K562 (cell line): ENCODE results near the gene CEP290. TPM values are rescaled to one million over a fixed set of nuclear protein-coding genes. Genes with fewer than 3 reads are reported as not detected.

Experiments
- ATAC-seq: fragments of 200-7000 bp; cut with Tn5 transposase; 3 replicates; pipeline ENCODE4 v1.9.1; 2020; ENCODE audit warnings: moderate library complexity
- BruUV-seq: library from RNA; stranded (reverse); fragments of 400-500 nt; replicated peaks from 2 replicates; lab custom pipeline; 2021; lab: Mats Ljungman, UMichigan
- CTCF ChIA-PET: fragments of 300-600 bp; formaldehyde crosslinking; extraction: SDS; loops from one replicate; lab custom pipeline; 2021; ENCODE audit warnings: low intra/inter-chr PET ratio; lab: Yijun Ruan, JAX
- POLR2A ChIA-PET: fragments of 300-600, 350-650 bp; sonication (Branson Sonifier 250); formaldehyde crosslinking; extraction: SDS; loops from one replicate; lab custom pipeline; 2021; ENCODE audit warnings: antibody characterized with exemption, inconsistent platforms; lab: Yijun Ruan, JAX
- DNase-seq, 4 experiments: peaks; one replicate each; pipeline versions ENCODE4 v3.0.0 to v3.0.0-alpha.2; 2011 to 2018; ENCODE audit warnings: low spot score in 3 of 4, mixed read lengths in 3 of 4; ENCODE audit errors: extremely low read depth in 1 of 4
- FAIRE-seq: peaks from 2 replicates; lab custom pipeline; 2011; peaks lifted over from hg19 to GRCh38; lab: Jason Lieb, UNC
- H2AFZ ChIP-seq: 2 replicates; pipeline ENCODE4 v1.6.0; 2011; ENCODE audit warnings: low read depth, low read length, control low read depth, inconsistent platforms
- H3K27ac ChIP-seq: fragments of 200-600 bp; 3 replicates; pipeline ENCODE4 v1.8.0; 2011; ENCODE audit warnings: low read depth, mild to moderate bottlenecking, control low read depth, inconsistent platforms, low read length, moderate library complexity, mixed read lengths; ENCODE audit errors: extremely low read depth
- H3K27me3 ChIP-seq, 2 experiments: fragments of 300-600 bp in 1 of 2; 2 replicates in 1 of 2; 3 replicates in 1 of 2; pipeline versions ENCODE4 v1.6.0 to v1.8.0; 2011; ENCODE audit warnings: inconsistent platforms in 2 of 2, low read length in 2 of 2, mild to moderate bottlenecking in 1 of 2, mixed read lengths in 1 of 2, moderate library complexity in 1 of 2; ENCODE audit not compliant: control insufficient read depth in 2 of 2, insufficient read depth in 2 of 2
- H3K36me3 ChIP-seq: fragments of 300-600 bp; 3 replicates; pipeline ENCODE4 v1.8.0; 2011; ENCODE audit warnings: mild to moderate bottlenecking, low read length, inconsistent platforms; ENCODE audit not compliant: control insufficient read depth, insufficient read depth
- H3K4me1 ChIP-seq, 2 experiments: fragments of 200-600 bp in 1 of 2; replicated peaks in 1 of 2; 2 replicates in 1 of 2; 3 replicates in 1 of 2; pipeline versions ENCODE4 v1.5.1 to v1.8.0; 2011; ENCODE audit warnings: inconsistent platforms in 2 of 2, low read length in 2 of 2, mild to moderate bottlenecking in 1 of 2, mixed read lengths in 1 of 2, moderate library complexity in 1 of 2; ENCODE audit not compliant: control insufficient read depth in 2 of 2, insufficient read depth in 2 of 2
- H3K4me2 ChIP-seq: 2 replicates; pipeline ENCODE4 v1.6.1; 2011; ENCODE audit warnings: low read length, control low read depth, inconsistent platforms, mixed read lengths; ENCODE audit not compliant: insufficient read depth
- H3K4me3 ChIP-seq: fragments of 200-600 bp; sonication (generic), shearing (Covaris generic); 2 replicates; pipeline ENCODE4 v1.5.1; 2016; ENCODE audit warnings: control low read depth, inconsistent platforms
- H3K79me2 ChIP-seq: fragments of 200-600 bp; 3 replicates; pipeline ENCODE4 v1.8.0; 2011; ENCODE audit warnings: low read length, inconsistent platforms; ENCODE audit not compliant: control insufficient read depth, insufficient read depth
- H3K9ac ChIP-seq, 2 experiments: 2 replicates each; pipeline versions ENCODE4 v1.6.0 to v1.6.1; 2011; ENCODE audit warnings: low read depth in 2 of 2, low read length in 2 of 2, control low read depth in 1 of 2, inconsistent platforms in 1 of 2, mild to moderate bottlenecking in 1 of 2, mixed read lengths in 1 of 2; ENCODE audit not compliant: insufficient read depth in 1 of 2
- H3K9me1 ChIP-seq: one replicate; pipeline ENCODE4 v1.6.0; 2011; ENCODE audit warnings: inconsistent platforms, mild to moderate bottlenecking, low read length, moderate library complexity; ENCODE audit not compliant: control insufficient read depth, insufficient read depth
- H3K9me3 ChIP-seq: replicated peaks from 2 replicates; pipeline ENCODE4 v1.5.1; 2011; ENCODE audit warnings: low read depth, low read length, inconsistent platforms; ENCODE audit not compliant: control insufficient read depth, insufficient read depth
- H4K20me1 ChIP-seq: replicated peaks from 2 replicates; pipeline ENCODE4 v1.6.1; 2011; ENCODE audit warnings: low read length, inconsistent platforms, mixed read lengths; ENCODE audit not compliant: control insufficient read depth, insufficient read depth
- CCNT2 ChIP-seq: IDR thresholded peaks from 2 replicates; pipeline ENCODE4 v1.6.1; 2011; ENCODE audit warnings: borderline replicate concordance, low read depth, mild to moderate bottlenecking, moderate library complexity, mixed read lengths, low read length; ENCODE audit not compliant: insufficient read length; ENCODE audit errors: extremely low read depth
- FIP1L1 ChIP-seq: fragments of 200-400 bp; formaldehyde crosslinking; IDR thresholded peaks from 2 replicates; pipeline ENCODE4 v1.6.1; 2018; ENCODE audit warnings: mild to moderate bottlenecking, low read depth, low read length; ENCODE audit not compliant: poor library complexity, severe bottlenecking
- HDAC6 ChIP-seq: IDR thresholded peaks from 2 replicates; pipeline ENCODE4 v1.6.1; 2012; ENCODE audit warnings: low read depth, mild to moderate bottlenecking, control low read depth, inconsistent platforms, low read length, moderate library complexity
- HSF4 ChIP-seq: fragments of 250-450 bp; sonication (Bioruptor Pico); IDR thresholded peaks from 2 replicates; pipeline ENCODE4 v2.1.2; 2022; ENCODE audit warnings: mild to moderate bottlenecking, moderate library complexity, borderline replicate concordance
- KDM4B ChIP-seq, 2 experiments: fragments of 450-650 bp in 1 of 2; sonication (generic) in 1 of 2; IDR thresholded peaks; 2 replicates each; pipeline ENCODE4 v1.6.1; 2016 to 2017; ENCODE audit warnings: borderline replicate concordance in 2 of 2, antibody characterized with exemption in 1 of 2, low read depth in 1 of 2, mild to moderate bottlenecking in 1 of 2
- NFE2L1 ChIP-seq: fragments of 450-650 bp; IDR thresholded peaks from 2 replicates; pipeline ENCODE4 v1.6.1; 2016; ENCODE audit warnings: missing genetic modification characterization, low read depth, mild to moderate bottlenecking, missing compliant biosample characterization, moderate library complexity, borderline replicate concordance
- POU5F1 ChIP-seq: fragments of 150-350 bp; IDR thresholded peaks from 2 replicates; pipeline ENCODE4 v1.6.1; 2014; ENCODE audit warnings: borderline replicate concordance, low read length, low read depth, mild to moderate bottlenecking; ENCODE audit not compliant: partially characterized antibody
- RBM39 ChIP-seq: fragments of 200-400 bp; formaldehyde crosslinking; optimal IDR thresholded peaks from 2 replicates; pipeline ENCODE3; 2018; ENCODE audit warnings: low read depth, low read length
- SIX5 ChIP-seq, 2 experiments: IDR thresholded peaks; 2 replicates each; pipeline ENCODE4 v1.6.1; 2011; ENCODE audit warnings: low read length in 2 of 2, borderline replicate concordance in 1 of 2, low read depth in 1 of 2, mild to moderate bottlenecking in 1 of 2, moderate library complexity in 1 of 2; ENCODE audit not compliant: insufficient read depth in 1 of 2
- TFAM ChIP-seq: fragments of 250-450 bp; sonication (Bioruptor Pico); conservative IDR thresholded peaks from 2 replicates; pipeline ENCODE4 v1.5.0; 2021; ENCODE audit warnings: mild to moderate bottlenecking, moderate library complexity
- ZNF212 ChIP-seq: fragments of 450-650 bp; formaldehyde crosslinking; IDR thresholded peaks from 2 replicates; pipeline ENCODE4 v1.4.0; 2020; ENCODE audit warnings: mild to moderate bottlenecking
- ZNF324 ChIP-seq: fragments of 250-450 bp; sonication (Bioruptor Pico); IDR thresholded peaks from 2 replicates; pipeline ENCODE4 v1.4.0; 2020; ENCODE audit warnings: mild to moderate bottlenecking
- ZNF57 ChIP-seq: fragments of 450-650 bp; formaldehyde crosslinking; IDR thresholded peaks from 2 replicates; pipeline ENCODE4 v1.4.0; 2020; ENCODE audit warnings: mild to moderate bottlenecking, moderate library complexity
- ZNF589 ChIP-seq: fragments of 200-800 bp; sonication (Bioruptor generic); IDR thresholded peaks from 2 replicates; pipeline ENCODE4 v1.6.1; 2016; ENCODE audit warnings: low read depth, missing genetic modification characterization, missing compliant biosample characterization
- WGBS: fragments of 100-300 bp; shearing (Covaris generic); methylation state at CpG from one replicate; pipeline ENCODE4 v1.1.6; 2016; ENCODE audit warnings: low coverage, mixed read lengths; ENCODE audit not compliant: insufficient coverage; ENCODE audit errors: missing lambda C conversion rate; 5-methylcytosine and 5-hydroxymethylcytosine counted together
- in situ Hi-C: fragments of 300-500 bp; cut with MboI; formaldehyde crosslinking; loops from 4 replicates; pipeline ENCODE4 v1.15.0; 2018; ENCODE audit warnings: inconsistent platforms, mixed read lengths
- intact Hi-C: fragments of 100-400 bp; cut with micrococcal nuclease; formaldehyde crosslinking; loops from 2 replicates; pipeline ENCODE4 v1.14.2; 2022
- polyA plus RNA-seq, 8 experiments: library from polyadenylated mRNA; depleted of rRNA in 4 of 8; stranded (reverse) in 5 of 8; unstranded in 3 of 8; fragments of >200 nt; fragmentation: Nextera tagmentation in 2 of 8; fragmentation: Illumina TruSeq in 1 of 8; extraction: Ambion mirVana in 2 of 8; extraction: Trizol in 1 of 8; gene quantifications; 2 replicates each; pipeline versions ENCODE4 v1.2.1 to v1.2.3, GENCODE V29; 2011 to 2014; ENCODE audit warnings: inconsistent platforms in 1 of 8, missing spikeins in 1 of 8
- total RNA-seq, 7 experiments: library from RNA; depleted of rRNA in 6 of 7; stranded (reverse); fragments of >200 nt in 6 of 7; fragmentation: Illumina TruSeq in 2 of 7; extraction: Trizol in 2 of 7; gene quantifications; 2 replicates each; pipeline versions ENCODE4 v1.2.1 to v1.2.3, GENCODE V29; 2011 to 2021; ENCODE audit warnings: low replicate concordance in 1 of 7
- TF ChIP-seq, protein P1 (sequence below): fragments of 250-450 bp; sonication (Bioruptor Pico); IDR thresholded peaks from 2 replicates; pipeline ENCODE4 v1.5.0; 2022; ENCODE audit warnings: mild to moderate bottlenecking
- TF ChIP-seq, protein P2 (sequence below): fragments of 250-450 bp; sonication (Bioruptor Pico); IDR thresholded peaks from 2 replicates; pipeline ENCODE4 v1.8.0; 2022; ENCODE audit warnings: moderate library complexity, mild to moderate bottlenecking, inconsistent platforms
- TF ChIP-seq, protein P3 (sequence below): fragments of 450-650 bp; IDR thresholded peaks from 2 replicates; pipeline ENCODE4 v1.6.1; 2016

CEP290 gene
- total and polyA plus RNA-seq, 9 of the 15 experiments (the other 6 are each of a cell fraction or from before 2014, with no cell fraction given): 7.2 to 19.4 (median 18.1) TPM

DNA sequence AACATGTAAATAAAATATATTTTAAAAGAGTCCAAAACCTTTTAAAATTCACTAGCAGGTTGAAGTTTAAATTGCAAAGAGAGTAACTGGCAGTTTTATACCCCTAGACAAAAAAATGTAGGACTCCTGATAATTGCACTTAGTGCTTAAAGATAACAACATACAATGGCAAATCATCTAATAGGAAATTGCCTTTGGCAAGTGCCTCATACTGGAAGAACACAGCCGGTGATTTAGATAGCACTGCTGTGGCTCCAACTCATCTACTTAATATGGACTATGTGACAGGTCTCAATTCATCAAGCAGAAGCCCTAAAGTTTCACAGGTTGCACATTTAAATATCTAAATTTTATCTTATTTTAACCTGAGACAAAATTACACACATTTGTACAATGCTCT, 126.1 kb downstream of the CEP290 start:
- Histone ChIP-seq H3K27me3 (no peaks in the 10 kb centered on the region), H3K79me2 (no peaks in the 10 kb centered on the region), H3K4me1 (no peaks in the 10 kb centered on the region), H2AFZ (no peak overlapping the region), H3K9me3 (no peaks in the 10 kb centered on the region), H3K9ac (no peak overlapping the region), H3K4me2 (no peak overlapping the region), H3K9me1 (no peaks in the 10 kb centered on the region), H4K20me1 (no peaks in the 10 kb centered on the region), H3K4me3 (no peak overlapping the region), H3K27ac (no peak overlapping the region), H3K36me3 (no peaks in the 10 kb centered on the region)
- WGBS: 4% methylated on average over 1 of the region's 1 CpG
- POLR2A ChIA-PET: no interaction called here
- no TSS peak for BruUV-seq
- TF ChIP-seq NFE2L1: no peak
- TF ChIP-seq KDM4B (IDR thresholded peaks at IDR 0.05; ENCODE audit: borderline replicate concordance in 2 of 2, low read depth in 1 of 2): no peak
- TF ChIP-seq, protein P1, sequence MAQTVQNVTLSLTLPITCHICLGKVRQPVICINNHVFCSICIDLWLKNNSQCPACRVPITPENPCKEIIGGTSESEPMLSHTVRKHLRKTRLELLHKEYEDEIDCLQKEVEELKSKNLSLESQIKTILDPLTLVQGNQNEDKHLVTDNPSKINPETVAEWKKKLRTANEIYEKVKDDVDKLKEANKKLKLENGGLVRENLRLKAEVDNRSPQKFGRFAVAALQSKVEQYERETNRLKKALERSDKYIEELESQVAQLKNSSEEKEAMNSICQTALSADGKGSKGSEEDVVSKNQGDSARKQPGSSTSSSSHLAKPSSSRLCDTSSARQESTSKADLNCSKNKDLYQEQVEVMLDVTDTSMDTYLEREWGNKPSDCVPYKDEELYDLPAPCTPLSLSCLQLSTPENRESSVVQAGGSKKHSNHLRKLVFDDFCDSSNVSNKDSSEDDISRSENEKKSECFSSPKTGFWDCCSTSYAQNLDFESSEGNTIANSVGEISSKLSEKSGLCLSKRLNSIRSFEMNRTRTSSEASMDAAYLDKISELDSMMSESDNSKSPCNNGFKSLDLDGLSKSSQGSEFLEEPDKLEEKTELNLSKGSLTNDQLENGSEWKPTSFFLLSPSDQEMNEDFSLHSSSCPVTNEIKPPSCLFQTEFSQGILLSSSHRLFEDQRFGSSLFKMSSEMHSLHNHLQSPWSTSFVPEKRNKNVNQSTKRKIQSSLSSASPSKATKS (CRISPR knock-in tag): no peak
- TF ChIP-seq TFAM (CRISPR knock-in tag): no peak
- TF ChIP-seq, protein P2, sequence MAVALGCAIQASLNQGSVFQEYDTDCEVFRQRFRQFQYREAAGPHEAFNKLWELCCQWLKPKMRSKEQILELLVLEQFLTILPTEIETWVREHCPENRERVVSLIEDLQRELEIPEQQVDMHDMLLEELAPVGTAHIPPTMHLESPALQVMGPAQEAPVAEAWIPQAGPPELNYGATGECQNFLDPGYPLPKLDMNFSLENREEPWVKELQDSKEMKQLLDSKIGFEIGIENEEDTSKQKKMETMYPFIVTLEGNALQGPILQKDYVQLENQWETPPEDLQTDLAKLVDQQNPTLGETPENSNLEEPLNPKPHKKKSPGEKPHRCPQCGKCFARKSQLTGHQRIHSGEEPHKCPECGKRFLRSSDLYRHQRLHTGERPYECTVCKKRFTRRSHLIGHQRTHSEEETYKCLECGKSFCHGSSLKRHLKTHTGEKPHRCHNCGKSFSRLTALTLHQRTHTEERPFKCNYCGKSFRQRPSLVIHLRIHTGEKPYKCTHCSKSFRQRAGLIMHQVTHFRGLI: no peak
- TF ChIP-seq FIP1L1: no peak
- TF ChIP-seq ZNF589 (CRISPR knock-in tag): no peak
- TF ChIP-seq ZNF57 (CRISPR knock-in tag): no peak
- no peak for TF ChIP-seq CCNT2
- no peak for TF ChIP-seq ZNF324
- TF ChIP-seq HDAC6: no peak
- TF ChIP-seq POU5F1: no peak
- TF ChIP-seq ZNF212: no peak
- TF ChIP-seq HSF4 (CRISPR knock-in tag): no peak
- no peak for TF ChIP-seq SIX5 (IDR thresholded peaks at IDR 0.05; ENCODE audit: borderline replicate concordance in 1 of 2, insufficient read depth in 1 of 2, low read depth in 1 of 2, low read length in 2 of 2)
- TF ChIP-seq, protein P3, sequence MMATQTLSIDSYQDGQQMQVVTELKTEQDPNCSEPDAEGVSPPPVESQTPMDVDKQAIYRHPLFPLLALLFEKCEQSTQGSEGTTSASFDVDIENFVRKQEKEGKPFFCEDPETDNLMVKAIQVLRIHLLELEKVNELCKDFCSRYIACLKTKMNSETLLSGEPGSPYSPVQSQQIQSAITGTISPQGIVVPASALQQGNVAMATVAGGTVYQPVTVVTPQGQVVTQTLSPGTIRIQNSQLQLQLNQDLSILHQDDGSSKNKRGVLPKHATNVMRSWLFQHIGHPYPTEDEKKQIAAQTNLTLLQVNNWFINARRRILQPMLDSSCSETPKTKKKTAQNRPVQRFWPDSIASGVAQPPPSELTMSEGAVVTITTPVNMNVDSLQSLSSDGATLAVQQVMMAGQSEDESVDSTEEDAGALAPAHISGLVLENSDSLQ: no peak
- TF ChIP-seq RBM39: no peak
- CTCF ChIA-PET: no interaction called here
- in situ Hi-C loops (no loop called here), intact Hi-C loops (no loop called here)
- DNase-seq (no peak), FAIRE-seq (no peak), ATAC-seq (no peak)
